ENCODE data around the gene MINDY3.
A peak's percentile ranks its signal among the peaks of the same experiment; 100 is the strongest.

Gene MINDY3

DNA sequence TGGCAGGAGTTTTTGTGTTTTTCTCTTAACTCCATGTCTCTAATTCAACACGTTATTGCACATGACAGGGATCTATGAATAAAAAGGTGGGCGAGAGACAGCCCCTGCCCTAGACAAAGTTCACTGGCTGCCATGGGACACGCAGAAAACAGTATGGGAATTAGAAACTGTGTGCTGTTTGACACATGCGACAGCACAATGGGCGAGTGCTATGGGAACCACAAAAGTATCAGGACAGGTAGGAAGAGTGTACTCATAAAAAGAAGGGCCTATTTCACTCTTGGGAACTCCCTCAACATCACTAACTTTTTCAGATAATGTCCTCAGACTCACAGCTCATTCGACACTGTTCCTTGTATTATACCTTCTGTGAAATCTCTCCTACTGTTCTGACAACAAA is 45.7 kb downstream of the MINDY3 start:
- Histone ChIP-seq H3K79me1 (ENCODE audit: low read length) (no peaks in the 10 kb centered on the region), H4K8ac (ENCODE audit: low read depth, low read length) (no peak overlapping the region)

DNA sequence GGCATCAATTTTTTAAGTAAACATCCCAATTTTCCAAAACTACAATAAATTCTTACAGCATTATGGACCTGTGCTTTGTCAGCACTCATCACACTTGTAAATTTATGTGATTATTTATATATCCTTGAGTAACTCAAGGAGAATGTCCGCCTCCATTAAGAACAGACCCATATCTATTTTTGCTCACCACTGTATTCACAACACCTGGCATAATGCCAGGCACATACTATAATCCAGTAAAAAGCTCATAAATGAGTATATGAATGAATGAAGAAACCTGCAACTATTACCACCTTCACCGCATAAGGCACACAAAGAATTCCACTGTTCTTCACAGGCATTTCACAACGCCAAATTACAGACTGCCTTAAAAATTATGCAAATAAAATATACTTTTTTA is 46.9 kb downstream of the MINDY3 start:
- H3K27me3 ChIP-seq (ENCODE audit: insufficient read depth, low read length) = no peaks in the 10 kb centered on the region

More for the DNA sequence above, 45.7 kb downstream of the MINDY3 start:
- no peak overlapping the region for H3K27ac ChIP-seq (ENCODE audit: low read depth, low read length)
- no peak overlapping the region for H3K23ac ChIP-seq (ENCODE audit: low read length)
- no peak overlapping the region for H3K4me2 ChIP-seq (ENCODE audit: low read length)
- peaks cover 0 to 4% of the 10 kb centered on the region in 2 experiments for H3K36me3 ChIP-seq (ENCODE audit: control insufficient read depth in 1 of 2, insufficient read depth in 2 of 2, low read length in 2 of 2)
- H3K4me1 ChIP-seq (ENCODE audit: control insufficient read depth in 1 of 2, insufficient read depth in 2 of 2, low read length in 2 of 2) = peaks cover 0 to 3% of the 10 kb centered on the region in 2 experiments
- no peak overlapping the region for H2BK12ac ChIP-seq (ENCODE audit: low read length)
- no peak overlapping the region for H3K4me3 ChIP-seq (ENCODE audit: low read depth, low read length)
- no CpG with 5 or more reads among the region's 6 CpGs for WGBS (ENCODE audit: extremely low coverage, insufficient coverage, insufficient read length)
- no peak overlapping the region for H2AFZ ChIP-seq (ENCODE audit: insufficient read depth, low read length, poor library complexity)
- no peak overlapping the region for H4K91ac ChIP-seq (ENCODE audit: low read depth, low read length)
- H2BK120ac ChIP-seq (ENCODE audit: insufficient read depth, low read length, poor library complexity) = peak overlapping the region; percentile 13
- no peaks in the 10 kb centered on the region for H3K27me3 ChIP-seq (ENCODE audit: insufficient read depth, low read length)
- H3K4ac ChIP-seq (ENCODE audit: low read depth, low read length) = no peak overlapping the region
- H3K9ac ChIP-seq (ENCODE audit: low read length) = no peak overlapping the region
- DNase-seq = no peak
- H2BK5ac ChIP-seq (ENCODE audit: low read depth, low read length, poor library complexity) = no peak overlapping the region
- H3K18ac ChIP-seq (ENCODE audit: low read length) = no peak overlapping the region
- no peak overlapping the region for H2AK5ac ChIP-seq (ENCODE audit: low read length)
- no peak overlapping the region for H4K12ac ChIP-seq (ENCODE audit: low read depth, low read length)
- no peaks in the 10 kb centered on the region for H3K9me3 ChIP-seq (ENCODE audit: insufficient read depth, low read depth, low read length)
- H3K14ac ChIP-seq (ENCODE audit: low read length) = no peak overlapping the region
- H3K79me2 ChIP-seq (ENCODE audit: control insufficient read depth, insufficient read depth, low read length, poor library complexity) = no peaks in the 10 kb centered on the region

DNA sequence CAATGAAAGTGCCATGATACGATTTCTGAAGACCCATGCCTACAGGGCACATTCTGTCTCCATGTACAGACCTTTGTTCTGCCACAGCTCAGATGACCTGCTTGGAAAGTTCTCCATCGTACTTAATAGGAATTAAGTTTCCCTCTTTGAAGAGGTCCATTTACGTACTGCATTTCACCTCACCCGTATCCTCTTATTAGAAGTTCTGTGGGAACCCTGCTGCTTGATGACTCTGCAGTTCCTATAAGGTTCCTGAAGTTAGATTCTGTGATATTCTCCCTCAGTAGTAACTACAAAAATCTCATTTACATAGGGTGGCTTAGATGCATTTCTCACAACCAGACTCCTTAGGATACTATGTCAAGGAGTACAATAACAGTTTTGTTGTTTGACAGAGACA is 50.9 kb downstream of the MINDY3 start:
- H4K8ac ChIP-seq (ENCODE audit: low read depth, low read length) = no peak overlapping the region
- H3K79me1 ChIP-seq (ENCODE audit: low read length) = no peaks in the 10 kb centered on the region
- peaks cover 0 to under 1% of the 10 kb centered on the region in 2 experiments for H3K36me3 ChIP-seq (ENCODE audit: control insufficient read depth in 1 of 2, insufficient read depth in 2 of 2, low read length in 2 of 2)
- H3K4me3 ChIP-seq (ENCODE audit: low read depth, low read length) = no peak overlapping the region
- DNase-seq = no peak
- H3K27ac ChIP-seq (ENCODE audit: low read depth, low read length) = no peak overlapping the region
- no CpG with 5 or more reads among the region's 4 CpGs for WGBS (ENCODE audit: extremely low coverage, insufficient coverage, insufficient read length)
- no peak overlapping the region for H3K23ac ChIP-seq (ENCODE audit: low read length)
- no peak overlapping the region for H3K9ac ChIP-seq (ENCODE audit: low read length)
- H3K4me2 ChIP-seq (ENCODE audit: low read length) = no peak overlapping the region
- H3K79me2 ChIP-seq (ENCODE audit: control insufficient read depth, insufficient read depth, low read length, poor library complexity) = no peaks in the 10 kb centered on the region
- peaks cover 3 to 6% of the 10 kb centered on the region in 2 experiments for H3K4me1 ChIP-seq (ENCODE audit: control insufficient read depth in 1 of 2, insufficient read depth in 2 of 2, low read length in 2 of 2)
- H2AFZ ChIP-seq (ENCODE audit: insufficient read depth, low read length, poor library complexity) = no peak overlapping the region
- H3K9me3 ChIP-seq (ENCODE audit: insufficient read depth, low read depth, low read length) = no peaks in the 10 kb centered on the region
- no peak overlapping the region for H2AK5ac ChIP-seq (ENCODE audit: low read length)
- H3K4ac ChIP-seq (ENCODE audit: low read depth, low read length) = no peak overlapping the region
- no peak overlapping the region for H3K18ac ChIP-seq (ENCODE audit: low read length)
- H2BK5ac ChIP-seq (ENCODE audit: low read depth, low read length, poor library complexity) = no peak overlapping the region
- H4K12ac ChIP-seq (ENCODE audit: low read depth, low read length) = no peak overlapping the region
- H2BK12ac ChIP-seq (ENCODE audit: low read length) = no peak overlapping the region
- no peaks in the 10 kb centered on the region for H3K27me3 ChIP-seq (ENCODE audit: insufficient read depth, low read length)
- H2BK120ac ChIP-seq (ENCODE audit: insufficient read depth, low read length, poor library complexity) = no peak overlapping the region
- no peak overlapping the region for H4K91ac ChIP-seq (ENCODE audit: low read depth, low read length)
- no peak overlapping the region for H3K14ac ChIP-seq (ENCODE audit: low read length)

More for the DNA sequence above, 46.9 kb downstream of the MINDY3 start:
- H3K18ac ChIP-seq (ENCODE audit: low read length) = no peak overlapping the region
- no peak overlapping the region for H4K8ac ChIP-seq (ENCODE audit: low read depth, low read length)
- peaks cover 0 to 4% of the 10 kb centered on the region in 2 experiments for H3K36me3 ChIP-seq (ENCODE audit: control insufficient read depth in 1 of 2, insufficient read depth in 2 of 2, low read length in 2 of 2)
- H2AFZ ChIP-seq (ENCODE audit: insufficient read depth, low read length, poor library complexity) = no peak overlapping the region
- no peaks in the 10 kb centered on the region for H3K79me2 ChIP-seq (ENCODE audit: control insufficient read depth, insufficient read depth, low read length, poor library complexity)
- no peak overlapping the region for H4K91ac ChIP-seq (ENCODE audit: low read depth, low read length)
- no peak overlapping the region for H4K12ac ChIP-seq (ENCODE audit: low read depth, low read length)
- H3K4me3 ChIP-seq (ENCODE audit: low read depth, low read length) = no peak overlapping the region
- H3K4me2 ChIP-seq (ENCODE audit: low read length) = no peak overlapping the region
- no peaks in the 10 kb centered on the region for H3K79me1 ChIP-seq (ENCODE audit: low read length)
- H3K4ac ChIP-seq (ENCODE audit: low read depth, low read length) = no peak overlapping the region
- no peak overlapping the region for H3K9ac ChIP-seq (ENCODE audit: low read length)
- H3K4me1 ChIP-seq (ENCODE audit: control insufficient read depth in 1 of 2, insufficient read depth in 2 of 2, low read length in 2 of 2) = peaks cover 0 to 5% of the 10 kb centered on the region in 2 experiments
- H2BK120ac ChIP-seq (ENCODE audit: insufficient read depth, low read length, poor library complexity) = no peak overlapping the region
- WGBS (ENCODE audit: extremely low coverage, insufficient coverage, insufficient read length) = no CpG with 5 or more reads among the region's 3 CpGs
- H2AK5ac ChIP-seq (ENCODE audit: low read length) = no peak overlapping the region
- H2BK12ac ChIP-seq (ENCODE audit: low read length) = no peak overlapping the region
- H2BK5ac ChIP-seq (ENCODE audit: low read depth, low read length, poor library complexity) = no peak overlapping the region
- no peaks in the 10 kb centered on the region for H3K9me3 ChIP-seq (ENCODE audit: insufficient read depth, low read depth, low read length)
- H3K23ac ChIP-seq (ENCODE audit: low read length) = no peak overlapping the region
- no peak overlapping the region for H3K14ac ChIP-seq (ENCODE audit: low read length)
- no peak for DNase-seq
- no peak overlapping the region for H3K27ac ChIP-seq (ENCODE audit: low read depth, low read length)

DNA sequence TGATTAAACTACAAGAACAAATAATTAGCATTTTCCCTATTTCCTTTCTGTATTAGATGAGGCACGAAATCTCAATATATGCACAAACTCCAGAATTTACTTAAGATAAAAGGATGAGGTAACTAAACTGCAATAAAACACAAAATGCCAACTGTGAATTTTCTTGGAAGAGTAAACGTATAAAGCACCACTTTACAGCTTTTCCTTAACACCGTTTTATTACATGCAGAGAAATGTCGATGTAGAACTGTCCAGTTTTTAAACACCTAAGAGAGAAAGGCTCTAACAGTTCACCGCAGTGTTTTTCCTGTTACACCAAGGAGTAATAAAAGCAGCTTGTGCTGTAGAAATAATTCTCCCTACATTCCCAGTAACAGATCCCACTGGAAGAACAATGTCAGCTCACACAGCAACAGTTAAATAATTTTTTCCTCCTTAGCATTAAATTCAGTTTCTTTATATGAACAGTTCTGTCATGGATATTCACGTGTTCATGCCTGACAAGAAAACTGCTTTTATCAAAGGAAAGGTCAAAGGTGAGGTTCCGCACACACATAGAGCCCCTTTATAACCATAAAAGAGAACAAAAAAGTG is 52.0 kb downstream of the MINDY3 start:
- no peaks in the 10 kb centered on the region for H3K9me3 ChIP-seq (ENCODE audit: insufficient read depth, low read depth, low read length)
- H2BK12ac ChIP-seq (ENCODE audit: low read length) = no peak overlapping the region
- WGBS (ENCODE audit: extremely low coverage, insufficient coverage, insufficient read length) = no CpG with 5 or more reads among the region's 7 CpGs
- H3K23ac ChIP-seq (ENCODE audit: low read length) = no peak overlapping the region
- no peak overlapping the region for H3K4me3 ChIP-seq (ENCODE audit: low read depth, low read length)
- no peak overlapping the region for H4K91ac ChIP-seq (ENCODE audit: low read depth, low read length)
- H3K18ac ChIP-seq (ENCODE audit: low read length) = no peak overlapping the region
- peaks cover 3 to 6% of the 10 kb centered on the region in 2 experiments for H3K4me1 ChIP-seq (ENCODE audit: control insufficient read depth in 1 of 2, insufficient read depth in 2 of 2, low read length in 2 of 2)
- H3K4me2 ChIP-seq (ENCODE audit: low read length) = no peak overlapping the region
- H3K14ac ChIP-seq (ENCODE audit: low read length) = no peak overlapping the region
- H3K79me2 ChIP-seq (ENCODE audit: control insufficient read depth, insufficient read depth, low read length, poor library complexity) = no peaks in the 10 kb centered on the region
- H3K79me1 ChIP-seq (ENCODE audit: low read length) = no peaks in the 10 kb centered on the region
- DNase-seq = no peak
- no peak overlapping the region for H2BK120ac ChIP-seq (ENCODE audit: insufficient read depth, low read length, poor library complexity)
- no peak overlapping the region for H3K9ac ChIP-seq (ENCODE audit: low read length)
- H3K4ac ChIP-seq (ENCODE audit: low read depth, low read length) = no peak overlapping the region
- no peak overlapping the region for H2AK5ac ChIP-seq (ENCODE audit: low read length)
- H3K27me3 ChIP-seq (ENCODE audit: insufficient read depth, low read length) = no peaks in the 10 kb centered on the region
- no peak overlapping the region for H2AFZ ChIP-seq (ENCODE audit: insufficient read depth, low read length, poor library complexity)
- H3K27ac ChIP-seq (ENCODE audit: low read depth, low read length) = no peak overlapping the region
- H3K36me3 ChIP-seq (ENCODE audit: control insufficient read depth in 1 of 2, insufficient read depth in 2 of 2, low read length in 2 of 2) = no peaks in the 10 kb centered on the region
- no peak overlapping the region for H4K8ac ChIP-seq (ENCODE audit: low read depth, low read length)
- H4K12ac ChIP-seq (ENCODE audit: low read depth, low read length) = no peak overlapping the region
- H2BK5ac ChIP-seq (ENCODE audit: low read depth, low read length, poor library complexity) = no peak overlapping the region
